Spinal cord (tissue), 10 donors: ENCODE data around the gene KIF23. TPM values are rescaled to one million over a fixed set of nuclear protein-coding genes. Genes with fewer than 3 reads are reported as not detected.
A peak's percentile ranks its signal among the peaks of the same experiment; 100 is the strongest.

Experiments
- DNase-seq, 6 donors: peaks; one replicate each; pipeline versions ENCODE4 v3.0.0 to v3.0.0-alpha.2; 2013 to 2015; ENCODE audit warnings: low spot score in 6 of 6, low read depth in 4 of 6
- H3K27ac ChIP-seq: one replicate; pipeline ENCODE4 v1.5.1; 2013; ENCODE audit warnings: low read depth, low read length, control low read depth
- H3K27me3 ChIP-seq: one replicate; pipeline ENCODE4 v1.6.1; 2013; ENCODE audit warnings: low read length; ENCODE audit not compliant: control insufficient read depth, insufficient read depth
- H3K36me3 ChIP-seq: one replicate; pipeline ENCODE4 v1.6.1; 2013; ENCODE audit warnings: low read length; ENCODE audit not compliant: control insufficient read depth, insufficient read depth
- H3K4me1 ChIP-seq: one replicate; pipeline ENCODE4 v1.6.1; 2013; ENCODE audit warnings: low read length; ENCODE audit not compliant: control insufficient read depth, insufficient read depth
- H3K4me3 ChIP-seq: one replicate; pipeline ENCODE4 v1.5.1; 2013; ENCODE audit warnings: low read depth, low read length, control low read depth
- H3K9me3 ChIP-seq: one replicate; pipeline ENCODE4 v1.6.1; 2013; ENCODE audit warnings: low read length; ENCODE audit not compliant: control insufficient read depth, insufficient read depth
- WGBS: methylation state at CpG from one replicate; pipeline ENCODE4 v1.1.5; 2013; ENCODE audit warnings: missing lambda C conversion rate; ENCODE audit not compliant: insufficient coverage; 5-methylcytosine and 5-hydroxymethylcytosine counted together
- polyA plus RNA-seq, 2 donors: library from polyadenylated mRNA; unstranded; fragments of 120-200 nt; gene quantifications; one replicate each; pipeline ENCODE4 v1.2.1, GENCODE V29; 2013; ENCODE audit not compliant: insufficient read length in 2 of 2
- total RNA-seq, 2 donors: library from RNA; depleted of rRNA in 1 of 2; stranded (reverse); fragments of 120-200 nt in 1 of 2; fragments of >200 nt in 1 of 2; gene quantifications; one replicate each; pipeline versions ENCODE4 v1.2.3 to v1.2.4, GENCODE V29; 2013 to 2014
- donor health status: healthy.

The KIF23 gene
- total and polyA plus RNA-seq, 4 donors = 13.0 to 21.0 (median 13.4) TPM

DNA sequence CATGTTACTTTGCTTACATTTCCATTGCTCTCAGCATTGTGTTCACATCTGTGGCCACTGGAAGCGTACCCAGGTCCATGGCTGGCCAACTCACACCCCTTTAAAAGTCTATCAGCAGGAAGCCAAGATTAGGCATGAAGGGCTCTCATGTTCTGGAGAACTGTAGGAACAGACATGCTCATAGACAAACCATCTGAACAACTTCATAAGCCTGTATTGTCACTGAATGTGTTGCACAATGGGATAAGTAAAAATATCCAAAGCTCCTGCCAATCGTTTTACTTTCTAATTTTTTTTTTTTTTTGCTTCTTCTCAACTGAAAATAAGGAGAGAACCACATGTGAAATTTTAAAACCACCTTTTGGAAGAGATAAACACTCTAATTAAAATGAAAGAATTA lies 44.9 kb downstream of the KIF23 start:
- Histone ChIP-seq H3K4me3 (no peak overlapping the region), H3K4me1 (peaks cover 27% of the 10 kb centered on the region), H3K27ac (no peak overlapping the region), H3K27me3 (no peaks in the 10 kb centered on the region), H3K36me3 (peaks cover 22% of the 10 kb centered on the region), H3K9me3 (no peaks in the 10 kb centered on the region)
- 100% methylated on average over 1 of the region's 2 CpGs for WGBS
- no peak for DNase-seq

DNA sequence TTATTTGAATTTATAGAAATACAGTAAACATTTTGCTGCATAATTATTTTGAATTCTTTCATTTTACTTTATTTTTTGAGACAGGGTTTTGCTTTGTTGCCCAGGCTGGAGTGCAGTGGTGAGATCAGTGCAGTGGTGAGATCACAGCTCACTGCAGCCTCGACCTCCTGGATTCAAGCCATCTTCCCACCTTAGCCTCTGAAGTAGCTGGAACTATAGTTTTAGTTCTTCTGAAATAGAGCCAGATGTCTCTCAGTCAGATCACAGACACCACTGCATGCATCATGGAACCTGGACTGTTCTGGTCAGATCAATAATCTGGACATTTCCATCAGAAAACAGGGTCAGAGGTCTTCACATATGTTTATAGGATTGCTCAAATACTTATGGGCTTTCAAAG lies 46.3 kb downstream of the KIF23 start:
- Histone ChIP-seq H3K36me3 (peaks cover 16% of the 10 kb centered on the region), H3K4me1 (peaks cover 21% of the 10 kb centered on the region), H3K27me3 (no peaks in the 10 kb centered on the region), H3K27ac (no peak overlapping the region), H3K9me3 (no peaks in the 10 kb centered on the region), H3K4me3 (no peak overlapping the region)
- DNase-seq = no peak
- no CpG with 5 or more reads among the region's 1 CpG for WGBS

DNA sequence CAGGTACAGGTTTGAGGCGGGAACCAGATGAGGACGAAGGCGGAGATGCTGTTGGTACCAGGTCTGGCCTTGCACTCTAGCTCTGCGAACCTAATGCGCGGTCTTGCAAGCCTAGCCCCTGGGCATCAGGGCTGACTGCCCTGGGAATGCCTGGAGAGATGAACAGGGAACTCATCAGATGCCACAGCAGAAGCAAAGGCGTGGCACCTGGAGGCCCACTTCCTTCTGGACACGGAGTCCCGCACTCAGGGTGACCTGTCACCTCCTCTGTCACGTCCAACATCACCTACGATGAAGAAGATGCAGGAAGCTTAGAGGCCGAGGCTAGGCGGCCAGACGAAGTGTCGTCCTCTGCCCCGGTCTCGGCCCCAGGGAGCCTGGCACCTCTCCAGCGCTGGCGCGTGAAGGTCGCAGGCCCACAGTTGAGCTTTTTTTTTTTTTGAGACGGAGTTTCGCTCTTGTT lies 47.9 kb downstream of the KIF23 start:
- Histone ChIP-seq H3K4me3 (peak overlapping the region; percentile 73), H3K36me3 (peaks cover 9% of the 10 kb centered on the region), H3K9me3 (no peaks in the 10 kb centered on the region), H3K27me3 (no peaks in the 10 kb centered on the region), H3K4me1 (peaks cover 21% of the 10 kb centered on the region), H3K27ac (peak overlapping the region; percentile 64)
- no peak for DNase-seq
- WGBS = 70% methylated on average over 23 of the region's 23 CpGs

GRCh38 chr15:69462493-69463181 lies 48.5 kb downstream of the KIF23 start:
- DNase-seq = peak; percentile 94 to 99 (median 96)
- peak overlapping the region; percentile 73 for H3K4me3 ChIP-seq
- H3K27me3 ChIP-seq = peaks cover 2% of the 10 kb centered on the region
- H3K4me1 ChIP-seq = peaks cover 21% of the 10 kb centered on the region
- peak overlapping the region; percentile 99 for H3K27ac ChIP-seq
- 11% methylated on average over 38 of the region's 46 CpGs for WGBS
- no peaks in the 10 kb centered on the region for H3K9me3 ChIP-seq
- H3K36me3 ChIP-seq = peaks cover 9% of the 10 kb centered on the region

DNA sequence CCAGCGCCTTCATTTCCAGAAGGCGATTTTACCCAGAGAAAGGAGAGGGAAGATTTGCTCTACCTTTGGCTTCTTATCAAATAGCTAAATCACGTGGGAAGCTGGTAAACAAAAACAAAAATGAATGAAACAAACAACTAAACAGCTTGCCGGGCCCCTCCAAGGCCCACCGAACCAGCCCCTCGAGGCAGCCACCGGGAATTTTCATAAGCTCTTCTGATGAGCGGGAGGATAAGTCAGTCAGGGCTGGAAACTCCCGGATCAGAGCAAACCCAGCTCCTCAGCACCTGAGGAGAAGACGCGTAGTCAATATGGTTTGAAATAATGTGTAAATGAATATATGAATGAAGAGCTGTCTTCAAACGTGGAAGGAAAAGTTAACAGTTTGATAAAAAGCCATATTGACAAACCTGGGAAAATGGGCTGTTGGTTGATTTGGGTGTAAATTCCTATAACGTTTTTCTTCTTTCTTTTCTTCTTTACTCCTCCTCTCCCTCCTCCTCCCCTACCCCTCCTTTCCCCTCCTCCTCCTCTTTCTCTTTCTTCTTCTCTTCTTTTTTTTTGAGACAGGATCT lies 49.1 kb downstream of the KIF23 start:
- H3K27ac ChIP-seq = peak overlapping the region; percentile 99
- 0% methylated on average over 5 of the region's 13 CpGs for WGBS
- peaks cover 21% of the 10 kb centered on the region for H3K4me1 ChIP-seq
- peaks cover 2% of the 10 kb centered on the region for H3K27me3 ChIP-seq
- H3K4me3 ChIP-seq = peak overlapping the region; percentile 73
- H3K36me3 ChIP-seq = peaks cover 7% of the 10 kb centered on the region
- no peaks in the 10 kb centered on the region for H3K9me3 ChIP-seq
- no peak for DNase-seq

DNA sequence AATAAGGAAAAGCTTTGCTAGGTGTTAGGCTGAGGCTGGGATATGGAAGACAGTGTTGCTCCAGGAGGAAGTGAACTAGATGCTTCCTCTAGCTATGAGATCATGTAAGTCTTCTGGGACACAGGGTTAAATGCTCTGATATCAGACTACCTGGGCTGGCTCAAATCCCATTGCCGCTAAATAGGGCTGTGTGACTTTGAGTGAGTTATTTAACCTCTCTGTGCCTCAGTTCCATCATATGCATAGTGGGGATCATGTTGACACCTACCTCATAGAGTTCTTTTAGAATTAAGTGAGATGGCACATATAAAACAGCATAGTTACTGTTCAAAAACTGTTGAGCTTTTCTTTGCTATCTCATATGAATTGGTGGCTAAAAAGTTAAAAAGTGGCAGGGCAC lies 51.1 kb downstream of the KIF23 start:
- Histone ChIP-seq H3K27ac (no peak overlapping the region), H3K4me3 (no peak overlapping the region), H3K4me1 (peaks cover 21% of the 10 kb centered on the region), H3K9me3 (no peaks in the 10 kb centered on the region), H3K36me3 (peaks cover 5% of the 10 kb centered on the region), H3K27me3 (peaks cover 2% of the 10 kb centered on the region)
- no peak for DNase-seq
- no CpG with 5 or more reads among the region's 1 CpG for WGBS

DNA sequence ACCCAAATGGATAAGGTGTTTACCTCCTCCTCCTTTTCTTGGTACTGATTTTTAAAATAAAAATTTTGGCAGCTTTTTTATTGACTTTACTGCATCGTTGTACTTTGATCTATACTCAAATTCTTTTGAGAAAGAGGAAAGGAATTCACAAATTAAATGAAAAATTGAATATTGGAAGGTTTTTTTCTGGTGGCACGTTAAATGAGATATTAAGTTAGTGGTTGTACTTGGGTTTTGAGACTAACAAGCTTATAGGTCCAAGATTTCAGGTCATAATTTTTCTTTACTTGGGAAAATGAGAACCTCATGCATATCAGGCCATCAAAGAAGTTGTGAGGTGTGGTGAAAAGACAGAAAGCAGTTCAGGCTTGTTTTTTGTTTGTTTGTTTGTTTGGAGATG lies 52.6 kb downstream of the KIF23 start:
- no peak overlapping the region for H3K27ac ChIP-seq

DNA sequence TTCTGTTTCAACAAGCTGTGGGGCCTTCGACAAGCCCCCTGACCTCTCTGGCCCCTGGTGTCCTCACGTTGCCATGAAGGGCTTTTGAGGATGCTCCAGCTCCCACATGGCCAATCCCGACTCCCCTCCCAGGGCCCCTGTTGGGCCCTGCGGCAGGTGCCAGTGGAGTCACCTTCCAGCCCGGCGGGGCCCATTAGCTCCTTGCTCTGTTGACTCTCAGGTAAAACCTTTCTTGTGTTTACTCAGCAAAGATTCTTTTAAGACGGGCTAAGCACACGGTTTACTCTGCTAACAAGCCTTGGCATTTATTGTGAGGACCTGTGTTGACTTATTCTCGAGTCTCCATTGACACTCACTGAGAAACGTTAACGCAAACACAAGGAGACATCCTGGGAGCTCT lies 53.5 kb downstream of the KIF23 start:
- Histone ChIP-seq H3K4me1 (peaks cover 11% of the 10 kb centered on the region), H3K4me3 (no peak overlapping the region), H3K36me3 (peaks cover 3% of the 10 kb centered on the region), H3K27me3 (peaks cover 2% of the 10 kb centered on the region), H3K27ac (no peak overlapping the region), H3K9me3 (no peaks in the 10 kb centered on the region)
- WGBS = 69% methylated on average over 6 of the region's 11 CpGs
- DNase-seq = no peak

More for the DNA sequence above, 52.6 kb downstream of the KIF23 start:
- Histone ChIP-seq H3K4me3 (no peak overlapping the region), H3K4me1 (peaks cover 19% of the 10 kb centered on the region), H3K36me3 (peaks cover 3% of the 10 kb centered on the region), H3K27me3 (peaks cover 2% of the 10 kb centered on the region), H3K9me3 (no peaks in the 10 kb centered on the region)
- DNase-seq = no peak
- no CpG with 5 or more reads among the region's 2 CpGs for WGBS

DNA sequence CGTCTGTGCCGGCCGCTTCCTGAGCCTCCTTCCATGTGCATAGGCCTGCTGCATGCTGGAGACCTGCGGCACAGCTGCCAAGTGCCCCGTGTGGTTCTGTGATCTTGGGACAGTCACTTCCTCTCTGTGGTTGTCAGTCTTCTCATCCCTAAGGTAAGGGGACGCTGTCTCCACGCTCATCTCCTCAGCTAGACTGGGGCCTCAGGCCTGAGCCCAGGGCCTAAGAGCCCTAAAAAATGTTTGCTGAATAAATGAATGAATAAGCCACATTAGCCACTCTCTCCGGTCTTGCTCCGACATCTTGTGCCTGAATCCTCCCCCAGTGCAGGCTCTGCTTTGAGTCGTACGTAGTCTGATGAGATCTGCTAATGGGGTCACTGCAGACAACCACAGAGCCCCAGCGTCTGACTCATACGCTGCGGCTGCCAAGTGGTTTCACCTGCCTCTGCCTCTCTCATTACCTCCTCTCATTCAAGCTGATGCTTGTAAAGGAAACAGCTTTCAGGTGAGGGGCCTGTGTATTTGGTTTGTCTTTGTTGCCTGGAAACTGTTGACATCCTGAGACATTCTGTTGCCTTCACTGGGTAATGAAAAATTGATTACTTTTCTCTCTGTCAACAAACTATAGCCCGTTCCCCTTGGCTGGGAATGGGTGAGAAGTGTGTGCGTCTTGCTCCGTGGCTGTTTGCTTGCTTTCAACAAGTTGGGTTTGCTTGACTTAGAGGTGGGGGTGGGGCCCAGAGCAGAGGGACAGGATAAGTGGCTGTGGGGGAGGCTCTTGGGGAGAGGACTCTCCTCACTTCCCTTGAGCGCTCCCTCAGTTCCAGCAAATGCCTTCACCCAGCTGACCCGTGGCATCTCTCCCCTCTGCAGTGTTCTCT lies 54.3 kb downstream of the KIF23 start:
- DNase-seq = peak in 1 of 6 donors; percentile 30
- Histone ChIP-seq H3K4me1 (peaks cover 4% of the 10 kb centered on the region), H3K27me3 (peaks cover 2% of the 10 kb centered on the region), H3K27ac (no peak overlapping the region), H3K4me3 (no peak overlapping the region), H3K9me3 (no peaks in the 10 kb centered on the region), H3K36me3 (peaks cover 3% of the 10 kb centered on the region)
- 74% methylated on average over 8 of the region's 19 CpGs for WGBS
